Measurements from ENCODE around the gene NCK2.

Gene NCK2

GRCh38 chr2:105778080-105778607 is 33.4 kb downstream of the NCK2 start:
- no peak for DNase-seq

- no peak for DNase-seq
Observed at GRCh38 chr2:105779394-105779793, 34.7 kb downstream of the NCK2 start.

- no peak for DNase-seq
Observed at GRCh38 chr2:105780606-105781005, 35.9 kb downstream of the NCK2 start.

- DNase-seq, result no peak
Observed at GRCh38 chr2:105781274-105781978, 36.7 kb downstream of the NCK2 start.

GRCh38 chr2:105782123-105782522 is 37.4 kb downstream of the NCK2 start:
- no peak for DNase-seq

- DNase-seq, result no peak
Observed at GRCh38 chr2:105782646-105783045, 37.9 kb downstream of the NCK2 start.

GRCh38 chr2:105783151-105783738 is 38.5 kb downstream of the NCK2 start:
- no peak for DNase-seq

GRCh38 chr2:105783972-105784371 is 39.3 kb downstream of the NCK2 start:
- DNase-seq, result no peak

GRCh38 chr2:105784589-105784988 is 39.9 kb downstream of the NCK2 start:
- no peak for DNase-seq

- no peak for DNase-seq
Observed at GRCh38 chr2:105785095-105785847, 40.6 kb downstream of the NCK2 start.

- DNase-seq, result no peak
Observed at GRCh38 chr2:105786231-105787230, 41.8 kb downstream of the NCK2 start.

GRCh38 chr2:105787376-105788318 is 42.9 kb downstream of the NCK2 start:
- DNase-seq, result no peak

- no peak for DNase-seq
Observed at GRCh38 chr2:105788670-105789290, 44.1 kb downstream of the NCK2 start.

GRCh38 chr2:105789745-105790460 is 45.2 kb downstream of the NCK2 start:
- no peak for DNase-seq

GRCh38 chr2:105790461-105791149 is 45.9 kb downstream of the NCK2 start:
- DNase-seq, result no peak

GRCh38 chr2:105791229-105791628 is 46.5 kb downstream of the NCK2 start:
- no peak for DNase-seq

- no peak for DNase-seq
Observed at GRCh38 chr2:105792561-105792960, 47.8 kb downstream of the NCK2 start.

- DNase-seq, result no peak
Observed at GRCh38 chr2:105793196-105793975, 48.7 kb downstream of the NCK2 start.

Measured in NCI-H1105 treated with DMSO at 0.1 percent for 48 hours (cell line).